WTC11 (cell line): ENCODE measurements around the gene PRB3. TPM values are rescaled to one million over a fixed set of nuclear protein-coding genes. Genes with fewer than 3 reads are reported as not detected.

Experiments used
- ATAC-seq: fragments of 200-7000 bp; cut with Tn5 transposase; 2 replicates; pipeline ENCODE4 v1.10.0; 2021; ENCODE audit warnings: mild to moderate bottlenecking, moderate library complexity
- CTCF ChIA-PET: fragments of 300-600 bp; sonication (Branson Sonifier 250); formaldehyde crosslinking; loops from one replicate; lab custom pipeline; 2021; ENCODE audit warnings: antibody characterized with exemption; lab: Charles Lee
- POLR2A ChIA-PET: fragments of 350-600 bp; sonication (Branson Sonifier 250); formaldehyde crosslinking; loops from one replicate; lab custom pipeline; 2021; ENCODE audit warnings: antibody characterized with exemption; lab: Charles Lee
- DNase-seq: peaks from one replicate; pipeline ENCODE4 v3.0.0; 2021; ENCODE audit warnings: low spot score
- H3K27ac Mint-ChIP-seq: 2 replicates; pipeline ENCODE4 v1.8.0; 2021; ENCODE audit warnings: mixed read lengths
- H3K27me3 Mint-ChIP-seq: 2 replicates; pipeline ENCODE4 v1.8.0; 2021; ENCODE audit warnings: low read depth, mild to moderate bottlenecking, moderate library complexity, mixed read lengths
- H3K36me3 Mint-ChIP-seq: 2 replicates; pipeline ENCODE4 v1.8.0; 2021; ENCODE audit warnings: mixed read lengths
- H3K4me1 Mint-ChIP-seq: 2 replicates; pipeline ENCODE4 v1.8.0; 2022; ENCODE audit warnings: mixed read lengths
- H3K4me3 Mint-ChIP-seq: 2 replicates; pipeline ENCODE4 v1.8.0; 2021; ENCODE audit warnings: mild to moderate bottlenecking, moderate library complexity, mixed read lengths
- H3K9me3 Mint-ChIP-seq: 2 replicates; pipeline ENCODE4 v1.8.0; 2021; ENCODE audit warnings: mixed read lengths
- FOXK1 ChIP-seq: sonication (generic); formaldehyde crosslinking; IDR thresholded peaks from 2 replicates; pipeline ENCODE4 v1.8.0; 2022; ENCODE audit warnings: mild to moderate bottlenecking, moderate library complexity, missing genetic modification reagents
- GABPB1 ChIP-seq: sonication (generic); formaldehyde crosslinking; IDR thresholded peaks from 2 replicates; pipeline ENCODE4 v1.8.1; 2023; ENCODE audit warnings: mild to moderate bottlenecking, missing genetic modification reagents
- SP1 ChIP-seq: sonication (generic); formaldehyde crosslinking; conservative IDR thresholded peaks from 2 replicates; pipeline ENCODE4 v1.8.1; 2022; ENCODE audit warnings: missing genetic modification reagents
- TEAD4 ChIP-seq: sonication (generic); formaldehyde crosslinking; IDR thresholded peaks from 2 replicates; pipeline ENCODE4 v1.8.0; 2022; ENCODE audit warnings: mild to moderate bottlenecking, missing genetic modification reagents
- TP53 ChIP-seq: sonication (generic); formaldehyde crosslinking; IDR thresholded peaks from 2 replicates; pipeline ENCODE4 v1.8.1; 2023; ENCODE audit warnings: mild to moderate bottlenecking, missing genetic modification reagents
- ZNF121 ChIP-seq: sonication (generic); formaldehyde crosslinking; IDR thresholded peaks from 2 replicates; pipeline ENCODE4 v1.8.0; 2023; ENCODE audit warnings: missing genetic modification reagents
- total RNA-seq: library from RNA; stranded (reverse); gene quantifications from 3 replicates; pipeline ENCODE4 v1.2.3, GENCODE V29; 2021
- TF ChIP-seq, protein P1 (sequence below): sonication (generic); formaldehyde crosslinking; IDR thresholded peaks from 2 replicates; pipeline ENCODE4 v1.8.0; 2022; ENCODE audit warnings: mild to moderate bottlenecking, missing genetic modification reagents
- TF ChIP-seq, protein P2 (sequence below): fragments of 250-450 bp; sonication (Bioruptor Pico); IDR thresholded peaks from 2 replicates; pipeline ENCODE4 v1.9.0; 2021; ENCODE audit warnings: mild to moderate bottlenecking
- TF ChIP-seq, protein P3 (sequence below): sonication (generic); formaldehyde crosslinking; IDR thresholded peaks from 2 replicates; pipeline ENCODE4 v1.8.1; 2023; ENCODE audit warnings: mild to moderate bottlenecking, missing genetic modification reagents, moderate library complexity
- TF ChIP-seq, protein P4 (sequence below): sonication (generic); formaldehyde crosslinking; IDR thresholded peaks from 2 replicates; pipeline ENCODE4 v1.8.1; 2022; ENCODE audit warnings: mild to moderate bottlenecking, missing genetic modification reagents, moderate library complexity, borderline replicate concordance
- TF ChIP-seq, protein P5 (sequence below): sonication (generic); formaldehyde crosslinking; IDR thresholded peaks from 2 replicates; pipeline ENCODE4 v1.8.1; 2023; ENCODE audit warnings: mild to moderate bottlenecking, moderate library complexity, missing genetic modification reagents
- TF ChIP-seq, protein P6 (sequence below): sonication (generic); formaldehyde crosslinking; IDR thresholded peaks from 2 replicates; pipeline ENCODE4 v1.8.0; 2022; ENCODE audit warnings: mild to moderate bottlenecking, missing genetic modification reagents
- TF ChIP-seq, protein P7 (sequence below): fragments of 250-450 bp; sonication (Bioruptor Pico); IDR thresholded peaks from 2 replicates; pipeline ENCODE4 v2.1.2; 2022; ENCODE audit warnings: mild to moderate bottlenecking, moderate library complexity

The PRB3 gene
- total RNA-seq, 1 experiment from 2014 or later: 0.77 TPM

DNA sequence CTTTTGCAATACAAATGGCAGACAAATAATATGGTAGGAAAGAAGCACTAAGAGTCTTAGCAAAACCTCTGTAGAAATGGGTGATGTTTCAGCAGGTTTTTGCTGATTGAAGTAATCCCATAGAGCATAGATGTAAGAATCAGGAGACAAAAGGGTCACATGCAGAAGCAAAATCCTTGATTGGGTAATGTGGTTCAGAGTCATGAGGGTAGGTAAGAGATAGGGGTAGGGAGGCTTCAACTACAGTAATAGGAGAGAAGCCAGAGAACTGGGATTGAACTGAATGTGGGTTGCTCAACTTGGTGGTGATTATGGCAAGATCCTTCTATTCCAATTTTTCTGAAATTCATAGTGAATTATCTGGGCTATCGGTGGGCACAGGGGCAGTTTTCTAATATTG, 5.0 kb downstream of the PRB3 start (continued):
- TF ChIP-seq FOXK1 (CRISPR knock-in tag) (no peak), TP53 (no peak)

DNA sequence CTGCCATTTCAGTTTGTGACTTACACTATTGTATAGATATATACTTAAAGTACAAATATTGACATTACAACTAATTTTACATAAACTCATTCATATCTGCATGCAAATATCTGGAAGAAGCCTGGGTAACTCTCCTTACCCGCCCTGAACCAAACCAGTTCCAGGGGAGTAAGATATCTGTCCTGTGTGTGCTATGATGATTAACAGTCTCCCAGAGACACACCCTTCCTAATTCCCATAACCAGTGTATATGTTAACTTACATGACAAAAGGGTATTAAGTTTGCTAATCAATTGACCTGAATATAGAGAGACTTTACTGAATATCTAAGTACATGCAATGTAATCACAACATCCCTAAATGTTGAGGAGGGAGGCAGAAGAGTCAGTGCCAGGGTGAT, 23.0 kb downstream of the PRB3 start:
- CTCF ChIA-PET: no interaction called here
- no peak overlapping the region for H3K4me3 Mint-ChIP-seq
- POLR2A ChIA-PET: no interaction called here
- H3K36me3 Mint-ChIP-seq: no peaks in the 10 kb centered on the region
- no peak overlapping the region for H3K27ac Mint-ChIP-seq
- no peak for DNase-seq
- ATAC-seq: no peak
- no peaks in the 10 kb centered on the region for H3K4me1 Mint-ChIP-seq
- H3K9me3 Mint-ChIP-seq: 0 out of 2 replicates have a peak, but pooled peaks cover 4% of the 10 kb centered on the region
- TF ChIP-seq TEAD4 (CRISPR knock-in tag) (no peak), SP1 (CRISPR knock-in tag) (no peak), GABPB1 (CRISPR knock-in tag) (no peak), ZNF121 (CRISPR knock-in tag) (no peak)
- TF ChIP-seq, protein P1, sequence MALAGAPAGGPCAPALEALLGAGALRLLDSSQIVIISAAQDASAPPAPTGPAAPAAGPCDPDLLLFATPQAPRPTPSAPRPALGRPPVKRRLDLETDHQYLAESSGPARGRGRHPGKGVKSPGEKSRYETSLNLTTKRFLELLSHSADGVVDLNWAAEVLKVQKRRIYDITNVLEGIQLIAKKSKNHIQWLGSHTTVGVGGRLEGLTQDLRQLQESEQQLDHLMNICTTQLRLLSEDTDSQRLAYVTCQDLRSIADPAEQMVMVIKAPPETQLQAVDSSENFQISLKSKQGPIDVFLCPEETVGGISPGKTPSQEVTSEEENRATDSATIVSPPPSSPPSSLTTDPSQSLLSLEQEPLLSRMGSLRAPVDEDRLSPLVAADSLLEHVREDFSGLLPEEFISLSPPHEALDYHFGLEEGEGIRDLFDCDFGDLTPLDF: no peak
- TF ChIP-seq, protein P2, sequence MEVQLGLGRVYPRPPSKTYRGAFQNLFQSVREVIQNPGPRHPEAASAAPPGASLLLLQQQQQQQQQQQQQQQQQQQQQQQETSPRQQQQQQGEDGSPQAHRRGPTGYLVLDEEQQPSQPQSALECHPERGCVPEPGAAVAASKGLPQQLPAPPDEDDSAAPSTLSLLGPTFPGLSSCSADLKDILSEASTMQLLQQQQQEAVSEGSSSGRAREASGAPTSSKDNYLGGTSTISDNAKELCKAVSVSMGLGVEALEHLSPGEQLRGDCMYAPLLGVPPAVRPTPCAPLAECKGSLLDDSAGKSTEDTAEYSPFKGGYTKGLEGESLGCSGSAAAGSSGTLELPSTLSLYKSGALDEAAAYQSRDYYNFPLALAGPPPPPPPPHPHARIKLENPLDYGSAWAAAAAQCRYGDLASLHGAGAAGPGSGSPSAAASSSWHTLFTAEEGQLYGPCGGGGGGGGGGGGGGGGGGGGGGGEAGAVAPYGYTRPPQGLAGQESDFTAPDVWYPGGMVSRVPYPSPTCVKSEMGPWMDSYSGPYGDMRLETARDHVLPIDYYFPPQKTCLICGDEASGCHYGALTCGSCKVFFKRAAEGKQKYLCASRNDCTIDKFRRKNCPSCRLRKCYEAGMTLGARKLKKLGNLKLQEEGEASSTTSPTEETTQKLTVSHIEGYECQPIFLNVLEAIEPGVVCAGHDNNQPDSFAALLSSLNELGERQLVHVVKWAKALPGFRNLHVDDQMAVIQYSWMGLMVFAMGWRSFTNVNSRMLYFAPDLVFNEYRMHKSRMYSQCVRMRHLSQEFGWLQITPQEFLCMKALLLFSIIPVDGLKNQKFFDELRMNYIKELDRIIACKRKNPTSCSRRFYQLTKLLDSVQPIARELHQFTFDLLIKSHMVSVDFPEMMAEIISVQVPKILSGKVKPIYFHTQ (CRISPR knock-in tag): no peak
- TF ChIP-seq, protein P3, sequence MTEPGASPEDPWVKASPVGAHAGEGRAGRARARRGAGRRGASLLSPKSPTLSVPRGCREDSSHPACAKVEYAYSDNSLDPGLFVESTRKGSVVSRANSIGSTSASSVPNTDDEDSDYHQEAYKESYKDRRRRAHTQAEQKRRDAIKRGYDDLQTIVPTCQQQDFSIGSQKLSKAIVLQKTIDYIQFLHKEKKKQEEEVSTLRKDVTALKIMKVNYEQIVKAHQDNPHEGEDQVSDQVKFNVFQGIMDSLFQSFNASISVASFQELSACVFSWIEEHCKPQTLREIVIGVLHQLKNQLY (CRISPR knock-in tag): no peak
- TF ChIP-seq, protein P4, sequence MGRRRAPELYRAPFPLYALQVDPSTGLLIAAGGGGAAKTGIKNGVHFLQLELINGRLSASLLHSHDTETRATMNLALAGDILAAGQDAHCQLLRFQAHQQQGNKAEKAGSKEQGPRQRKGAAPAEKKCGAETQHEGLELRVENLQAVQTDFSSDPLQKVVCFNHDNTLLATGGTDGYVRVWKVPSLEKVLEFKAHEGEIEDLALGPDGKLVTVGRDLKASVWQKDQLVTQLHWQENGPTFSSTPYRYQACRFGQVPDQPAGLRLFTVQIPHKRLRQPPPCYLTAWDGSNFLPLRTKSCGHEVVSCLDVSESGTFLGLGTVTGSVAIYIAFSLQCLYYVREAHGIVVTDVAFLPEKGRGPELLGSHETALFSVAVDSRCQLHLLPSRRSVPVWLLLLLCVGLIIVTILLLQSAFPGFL (CRISPR knock-in tag): no peak
- TF ChIP-seq, protein P5, sequence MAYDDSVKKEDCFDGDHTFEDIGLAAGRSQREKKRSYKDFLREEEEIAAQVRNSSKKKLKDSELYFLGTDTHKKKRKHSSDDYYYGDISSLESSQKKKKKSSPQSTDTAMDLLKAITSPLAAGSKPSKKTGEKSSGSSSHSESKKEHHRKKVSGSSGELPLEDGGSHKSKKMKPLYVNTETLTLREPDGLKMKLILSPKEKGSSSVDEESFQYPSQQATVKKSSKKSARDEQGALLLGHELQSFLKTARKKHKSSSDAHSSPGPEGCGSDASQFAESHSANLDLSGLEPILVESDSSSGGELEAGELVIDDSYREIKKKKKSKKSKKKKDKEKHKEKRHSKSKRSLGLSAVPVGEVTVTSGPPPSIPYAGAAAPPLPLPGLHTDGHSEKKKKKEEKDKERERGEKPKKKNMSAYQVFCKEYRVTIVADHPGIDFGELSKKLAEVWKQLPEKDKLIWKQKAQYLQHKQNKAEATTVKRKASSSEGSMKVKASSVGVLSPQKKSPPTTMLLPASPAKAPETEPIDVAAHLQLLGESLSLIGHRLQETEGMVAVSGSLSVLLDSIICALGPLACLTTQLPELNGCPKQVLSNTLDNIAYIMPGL (CRISPR knock-in tag): no peak
- TF ChIP-seq, protein P6, sequence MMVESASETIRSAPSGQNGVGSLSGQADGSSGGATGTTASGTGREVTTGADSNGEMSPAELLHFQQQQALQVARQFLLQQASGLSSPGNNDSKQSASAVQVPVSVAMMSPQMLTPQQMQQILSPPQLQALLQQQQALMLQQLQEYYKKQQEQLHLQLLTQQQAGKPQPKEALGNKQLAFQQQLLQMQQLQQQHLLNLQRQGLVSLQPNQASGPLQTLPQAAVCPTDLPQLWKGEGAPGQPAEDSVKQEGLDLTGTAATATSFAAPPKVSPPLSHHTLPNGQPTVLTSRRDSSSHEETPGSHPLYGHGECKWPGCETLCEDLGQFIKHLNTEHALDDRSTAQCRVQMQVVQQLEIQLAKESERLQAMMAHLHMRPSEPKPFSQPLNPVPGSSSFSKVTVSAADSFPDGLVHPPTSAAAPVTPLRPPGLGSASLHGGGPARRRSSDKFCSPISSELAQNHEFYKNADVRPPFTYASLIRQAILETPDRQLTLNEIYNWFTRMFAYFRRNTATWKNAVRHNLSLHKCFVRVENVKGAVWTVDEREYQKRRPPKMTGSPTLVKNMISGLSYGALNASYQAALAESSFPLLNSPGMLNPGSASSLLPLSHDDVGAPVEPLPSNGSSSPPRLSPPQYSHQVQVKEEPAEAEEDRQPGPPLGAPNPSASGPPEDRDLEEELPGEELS (CRISPR knock-in tag): no peak
- TF ChIP-seq, protein P7, sequence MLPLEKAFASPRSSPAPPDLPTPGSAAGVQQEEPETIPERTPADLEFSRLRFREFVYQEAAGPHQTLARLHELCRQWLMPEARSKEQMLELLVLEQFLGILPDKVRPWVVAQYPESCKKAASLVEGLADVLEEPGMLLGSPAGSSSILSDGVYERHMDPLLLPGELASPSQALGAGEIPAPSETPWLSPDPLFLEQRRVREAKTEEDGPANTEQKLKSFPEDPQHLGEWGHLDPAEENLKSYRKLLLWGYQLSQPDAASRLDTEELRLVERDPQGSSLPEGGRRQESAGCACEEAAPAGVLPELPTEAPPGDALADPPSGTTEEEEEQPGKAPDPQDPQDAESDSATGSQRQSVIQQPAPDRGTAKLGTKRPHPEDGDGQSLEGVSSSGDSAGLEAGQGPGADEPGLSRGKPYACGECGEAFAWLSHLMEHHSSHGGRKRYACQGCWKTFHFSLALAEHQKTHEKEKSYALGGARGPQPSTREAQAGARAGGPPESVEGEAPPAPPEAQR (CRISPR knock-in tag): no peak
- peaks cover under 1% of the 10 kb centered on the region; the same call in 1 of the 2 replicates for H3K27me3 Mint-ChIP-seq
